Measurements from ENCODE around the gene MYO5C. TPM values are rescaled to one million over a fixed set of nuclear protein-coding genes. Genes with fewer than 3 reads are reported as not detected.
"Not testable (repeated sequence)": the region's sequence is repeated elsewhere in the genome, so short reads cannot be mapped to it uniquely, and the experiment has no call there.

The MYO5C gene
- total RNA-seq, 1 donor from 2014 or later: 4.5 TPM

DNA sequence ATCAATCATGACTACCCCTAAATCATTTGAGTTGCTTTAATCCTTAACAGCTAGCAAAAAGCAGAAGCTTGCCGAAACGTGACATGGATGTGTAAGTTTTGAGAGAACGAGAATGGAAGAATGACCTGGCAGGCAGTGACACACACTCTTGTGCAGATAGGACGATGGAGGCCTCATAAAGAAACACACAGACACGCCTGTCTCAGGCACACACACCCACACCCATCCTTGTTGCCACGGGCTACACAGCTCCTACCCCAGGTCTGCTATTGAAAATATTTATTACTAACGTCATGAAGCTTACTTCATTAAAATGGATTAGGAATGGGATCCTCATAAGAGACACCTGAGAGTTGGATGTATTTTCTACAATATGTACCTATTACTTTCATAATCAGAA is 8.5 kb downstream of the MYO5C start:
- H3K4me1 ChIP-seq (ENCODE audit: insufficient read depth, low read length): no peaks in the 10 kb centered on the region
- H3K36me3 ChIP-seq (ENCODE audit: insufficient read depth, low read length): no peaks in the 10 kb centered on the region
- H3K27ac ChIP-seq (ENCODE audit: low read depth, low read length): no peak overlapping the region
- TF ChIP-seq EZH2 (IDR thresholded peaks at IDR 0.05; ENCODE audit: insufficient read depth, low read length): no peak
- TF ChIP-seq, protein P1, sequence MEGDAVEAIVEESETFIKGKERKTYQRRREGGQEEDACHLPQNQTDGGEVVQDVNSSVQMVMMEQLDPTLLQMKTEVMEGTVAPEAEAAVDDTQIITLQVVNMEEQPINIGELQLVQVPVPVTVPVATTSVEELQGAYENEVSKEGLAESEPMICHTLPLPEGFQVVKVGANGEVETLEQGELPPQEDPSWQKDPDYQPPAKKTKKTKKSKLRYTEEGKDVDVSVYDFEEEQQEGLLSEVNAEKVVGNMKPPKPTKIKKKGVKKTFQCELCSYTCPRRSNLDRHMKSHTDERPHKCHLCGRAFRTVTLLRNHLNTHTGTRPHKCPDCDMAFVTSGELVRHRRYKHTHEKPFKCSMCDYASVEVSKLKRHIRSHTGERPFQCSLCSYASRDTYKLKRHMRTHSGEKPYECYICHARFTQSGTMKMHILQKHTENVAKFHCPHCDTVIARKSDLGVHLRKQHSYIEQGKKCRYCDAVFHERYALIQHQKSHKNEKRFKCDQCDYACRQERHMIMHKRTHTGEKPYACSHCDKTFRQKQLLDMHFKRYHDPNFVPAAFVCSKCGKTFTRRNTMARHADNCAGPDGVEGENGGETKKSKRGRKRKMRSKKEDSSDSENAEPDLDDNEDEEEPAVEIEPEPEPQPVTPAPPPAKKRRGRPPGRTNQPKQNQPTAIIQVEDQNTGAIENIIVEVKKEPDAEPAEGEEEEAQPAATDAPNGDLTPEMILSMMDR (IDR thresholded peaks at IDR 0.05; ENCODE audit: insufficient read depth, low read depth, low read length): no peak
- Mint-ChIP-seq H3K36me3 (ENCODE audit: low read depth, unreplicated experiment) (no peaks in the 10 kb centered on the region), H3K4me3 (ENCODE audit: unreplicated experiment) (no peak overlapping the region), H3K4me1 (ENCODE audit: low read depth, unreplicated experiment) (peaks cover 20% of the 10 kb centered on the region), H3K27me3 (ENCODE audit: low read depth, unreplicated experiment) (no peaks in the 10 kb centered on the region), H3K9me3 (ENCODE audit: unreplicated experiment) (no peaks in the 10 kb centered on the region), H3K27ac (ENCODE audit: unreplicated experiment) (no peak overlapping the region)
- H4K20me1 ChIP-seq (ENCODE audit: insufficient read depth, low read length): no peaks in the 10 kb centered on the region
- no peak overlapping the region for H3K4me2 ChIP-seq (ENCODE audit: low read length)
- no peak overlapping the region for H3K4me3 ChIP-seq (ENCODE audit: insufficient read depth, low read depth, low read length)
- no peak overlapping the region for H3K9ac ChIP-seq (ENCODE audit: low read length)
- H3K79me2 ChIP-seq (ENCODE audit: insufficient read depth, low read length): no peaks in the 10 kb centered on the region
- no peak overlapping the region for H2AFZ ChIP-seq (ENCODE audit: low read depth, low read length)
- no peak for FAIRE-seq
- H3K27me3 ChIP-seq (ENCODE audit: insufficient read depth, low read length): no peaks in the 10 kb centered on the region
- H3K9me3 ChIP-seq (ENCODE audit: insufficient read depth, low read depth, low read length): no peaks in the 10 kb centered on the region
- no peak for DNase-seq (ENCODE audit: low read depth)

DNA sequence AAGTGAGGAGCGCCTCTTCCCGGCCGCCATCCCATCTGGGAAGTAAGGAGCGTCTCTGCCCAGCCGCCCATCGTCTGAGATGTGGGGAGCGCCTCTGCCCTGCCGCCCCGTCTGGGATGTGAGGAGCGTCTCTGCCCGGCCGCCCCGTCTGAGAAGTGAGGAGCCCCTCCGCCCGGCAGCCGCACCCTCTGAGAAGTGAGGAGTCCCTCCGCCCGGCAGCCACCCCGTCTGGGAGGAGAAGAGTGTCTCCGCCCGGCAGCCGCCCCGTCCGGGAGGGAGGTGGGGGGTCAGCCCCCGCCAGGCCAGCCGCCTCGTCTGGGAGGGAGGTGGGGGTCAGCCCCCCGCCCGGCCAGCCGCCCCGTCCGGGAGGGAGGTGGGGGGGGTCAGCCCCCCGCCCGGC is 9.7 kb downstream of the MYO5C start:
- H4K20me1 ChIP-seq (ENCODE audit: insufficient read depth, low read length); H3K36me3 ChIP-seq (ENCODE audit: insufficient read depth, low read length); H3K27ac Mint-ChIP-seq (ENCODE audit: unreplicated experiment); H3K9me3 Mint-ChIP-seq (ENCODE audit: unreplicated experiment); H3K4me3 ChIP-seq (ENCODE audit: insufficient read depth, low read depth, low read length); FAIRE-seq; H3K36me3 Mint-ChIP-seq (ENCODE audit: low read depth, unreplicated experiment); H3K79me2 ChIP-seq (ENCODE audit: insufficient read depth, low read length); H3K9ac ChIP-seq (ENCODE audit: low read length); H3K4me1 ChIP-seq (ENCODE audit: insufficient read depth, low read length); H3K27me3 Mint-ChIP-seq (ENCODE audit: low read depth, unreplicated experiment); H3K27me3 ChIP-seq (ENCODE audit: insufficient read depth, low read length); H3K4me2 ChIP-seq (ENCODE audit: low read length); H3K27ac ChIP-seq (ENCODE audit: low read depth, low read length); H2AFZ ChIP-seq (ENCODE audit: low read depth, low read length); DNase-seq (ENCODE audit: low read depth); H3K4me3 Mint-ChIP-seq (ENCODE audit: unreplicated experiment); H3K9me3 ChIP-seq (ENCODE audit: insufficient read depth, low read depth, low read length): not testable (repeated sequence)
- peaks cover 24% of the 10 kb centered on the region for H3K4me1 Mint-ChIP-seq (ENCODE audit: low read depth, unreplicated experiment)

DNA sequence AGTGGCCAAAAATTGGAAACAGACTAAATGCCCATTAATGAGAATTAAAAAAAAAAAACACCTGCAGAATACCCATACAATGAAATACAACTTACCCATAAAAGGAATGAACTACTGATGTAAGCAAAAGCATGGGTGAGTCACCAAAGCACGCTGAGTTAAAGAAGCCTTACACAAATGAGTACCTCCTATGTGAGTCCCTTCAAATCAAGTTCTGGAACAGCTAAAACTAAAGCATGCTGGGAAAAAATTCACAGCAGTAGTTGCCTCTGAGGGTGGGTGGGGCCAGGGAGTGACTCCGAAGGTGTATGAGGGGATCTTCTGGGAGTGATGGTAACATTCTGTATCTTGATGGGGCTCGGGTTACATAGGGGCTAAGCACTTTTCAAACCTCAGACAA is 11.4 kb downstream of the MYO5C start:
- no peaks in the 10 kb centered on the region for H3K9me3 ChIP-seq (ENCODE audit: insufficient read depth, low read depth, low read length)
- no peaks in the 10 kb centered on the region for H3K36me3 ChIP-seq (ENCODE audit: insufficient read depth, low read length)
- peak; percentile 46 for DNase-seq (ENCODE audit: low read depth)
- H3K4me3 ChIP-seq (ENCODE audit: insufficient read depth, low read depth, low read length): no peak overlapping the region
- no peaks in the 10 kb centered on the region for H3K4me1 ChIP-seq (ENCODE audit: insufficient read depth, low read length)
- H2AFZ ChIP-seq (ENCODE audit: low read depth, low read length): no peak overlapping the region
- H3K9ac ChIP-seq (ENCODE audit: low read length): no peak overlapping the region
- no peak for FAIRE-seq
- no peak overlapping the region for H3K27ac ChIP-seq (ENCODE audit: low read depth, low read length)
- Mint-ChIP-seq H3K27ac (ENCODE audit: unreplicated experiment) (no peak overlapping the region), H3K9me3 (ENCODE audit: unreplicated experiment) (no peaks in the 10 kb centered on the region), H3K4me1 (ENCODE audit: low read depth, unreplicated experiment) (peaks cover 15% of the 10 kb centered on the region), H3K36me3 (ENCODE audit: low read depth, unreplicated experiment) (no peaks in the 10 kb centered on the region), H3K27me3 (ENCODE audit: low read depth, unreplicated experiment) (no peaks in the 10 kb centered on the region), H3K4me3 (ENCODE audit: unreplicated experiment) (no peak overlapping the region)
- no peak for TF ChIP-seq EZH2 (IDR thresholded peaks at IDR 0.05; ENCODE audit: insufficient read depth, low read length)
- TF ChIP-seq, protein P1 (IDR thresholded peaks at IDR 0.05; ENCODE audit: insufficient read depth, low read depth, low read length): no peak
- H4K20me1 ChIP-seq (ENCODE audit: insufficient read depth, low read length): no peaks in the 10 kb centered on the region
- no peak overlapping the region for H3K4me2 ChIP-seq (ENCODE audit: low read length)
- H3K27me3 ChIP-seq (ENCODE audit: insufficient read depth, low read length): no peaks in the 10 kb centered on the region
- no peaks in the 10 kb centered on the region for H3K79me2 ChIP-seq (ENCODE audit: insufficient read depth, low read length)

All from astrocyte (in vitro differentiated cells and primary cell).